GM12864 (cell line): ENCODE measurements around the gene SH3BGRL3.

ENCODE experiments used
- DNase-seq: peaks from one replicate; pipeline ENCODE4 v3.0.0-alpha.2; 2011; ENCODE audit warnings: low read depth
- H3K4me3 ChIP-seq: 2 replicates; pipeline ENCODE4 v1.5.1; 2011; ENCODE audit warnings: mild to moderate bottlenecking, low read depth, low read length, control low read depth
- CTCF ChIP-seq: IDR thresholded peaks from 2 replicates; pipeline ENCODE4 v1.5.1; 2011; ENCODE audit warnings: low read depth, mild to moderate bottlenecking, moderate library complexity, low read length, control low read depth, inconsistent platforms; ENCODE audit errors: missing control alignments

SH3BGRL3 gene

GRCh38 chr1:26318338-26319064, 38.6 kb downstream of the SH3BGRL3 start:
- peak overlapping the region; percentile 60 for H3K4me3 ChIP-seq

GRCh38 chr1:26320896-26321295, 41.0 kb downstream of the SH3BGRL3 start:
- H3K4me3 ChIP-seq = no peak overlapping the region; the same call in 1 of the 2 replicates
- no peak for DNase-seq
- no peak for TF ChIP-seq CTCF

More at GRCh38 chr1:26318338-26319064, 38.6 kb downstream of the SH3BGRL3 start:
- no peak for TF ChIP-seq CTCF
- DNase-seq = no peak

GRCh38 chr1:26321315-26322041, 41.6 kb downstream of the SH3BGRL3 start:
- no peak for DNase-seq
- peak; percentile 89 for TF ChIP-seq CTCF
- H3K4me3 ChIP-seq = no peak overlapping the region; the same call in 1 of the 2 replicates

- DNase-seq = no peak
- TF ChIP-seq CTCF = no peak
- no peak overlapping the region for H3K4me3 ChIP-seq
Observed at GRCh38 chr1:26322042-26322331, 42.1 kb downstream of the SH3BGRL3 start.

GRCh38 chr1:26323382-26323781, 43.5 kb downstream of the SH3BGRL3 start:
- DNase-seq = no peak
- TF ChIP-seq CTCF = no peak
- no peak overlapping the region for H3K4me3 ChIP-seq

- TF ChIP-seq CTCF = no peak
- no peak overlapping the region for H3K4me3 ChIP-seq
- DNase-seq = no peak
Observed at GRCh38 chr1:26324550-26324949, 44.7 kb downstream of the SH3BGRL3 start.
